ENCODE data around the gene SLC2A9.

The SLC2A9 gene

DNA sequence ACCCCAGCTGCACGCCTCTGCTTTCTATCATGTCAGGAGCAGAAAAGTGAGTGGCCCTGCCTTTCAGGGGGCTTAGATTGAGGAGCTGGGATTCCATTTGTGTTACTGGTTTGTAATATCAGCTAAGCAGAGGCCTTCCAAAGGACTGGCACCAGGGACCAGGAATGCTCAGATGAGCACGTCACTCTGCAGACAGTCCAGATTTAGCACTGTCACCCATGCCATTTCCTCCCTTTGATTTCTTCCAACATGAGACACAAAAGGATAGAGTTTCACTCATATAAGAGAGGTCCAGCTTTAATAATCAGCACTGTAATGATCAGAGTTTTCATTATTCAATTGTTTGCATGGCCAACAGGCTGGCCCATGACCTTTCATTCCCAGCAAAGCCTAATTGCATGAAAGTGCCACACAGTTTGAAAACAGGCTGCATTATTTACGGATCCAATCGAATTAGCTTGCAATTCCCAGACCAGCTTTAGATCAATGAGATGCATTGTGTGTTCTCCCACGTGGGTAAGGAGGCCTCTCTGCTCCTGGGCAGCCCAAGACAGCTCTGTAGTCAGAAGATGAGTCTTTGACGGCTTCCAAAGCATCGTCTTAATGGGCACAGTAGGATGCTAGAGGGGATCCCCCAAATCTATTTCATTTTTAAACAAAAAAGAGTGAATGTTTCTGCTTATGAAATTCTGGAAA lies 9.8 kb upstream of the SLC2A9 start:
- ChIA-PET POLR2A (no interaction called here), CTCF (interaction anchor here (0.9 to 5.5 kb wide), 4 partner anchors 11 to 328 kb away, joined by 3 to 30 read pairs (median 14); no protein-coding TSS in a partner anchor)
- TF ChIP-seq, protein P1, sequence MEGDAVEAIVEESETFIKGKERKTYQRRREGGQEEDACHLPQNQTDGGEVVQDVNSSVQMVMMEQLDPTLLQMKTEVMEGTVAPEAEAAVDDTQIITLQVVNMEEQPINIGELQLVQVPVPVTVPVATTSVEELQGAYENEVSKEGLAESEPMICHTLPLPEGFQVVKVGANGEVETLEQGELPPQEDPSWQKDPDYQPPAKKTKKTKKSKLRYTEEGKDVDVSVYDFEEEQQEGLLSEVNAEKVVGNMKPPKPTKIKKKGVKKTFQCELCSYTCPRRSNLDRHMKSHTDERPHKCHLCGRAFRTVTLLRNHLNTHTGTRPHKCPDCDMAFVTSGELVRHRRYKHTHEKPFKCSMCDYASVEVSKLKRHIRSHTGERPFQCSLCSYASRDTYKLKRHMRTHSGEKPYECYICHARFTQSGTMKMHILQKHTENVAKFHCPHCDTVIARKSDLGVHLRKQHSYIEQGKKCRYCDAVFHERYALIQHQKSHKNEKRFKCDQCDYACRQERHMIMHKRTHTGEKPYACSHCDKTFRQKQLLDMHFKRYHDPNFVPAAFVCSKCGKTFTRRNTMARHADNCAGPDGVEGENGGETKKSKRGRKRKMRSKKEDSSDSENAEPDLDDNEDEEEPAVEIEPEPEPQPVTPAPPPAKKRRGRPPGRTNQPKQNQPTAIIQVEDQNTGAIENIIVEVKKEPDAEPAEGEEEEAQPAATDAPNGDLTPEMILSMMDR (IDR thresholded peaks at IDR 0.05; ENCODE audit: control extremely low read depth, extremely low read depth, low read depth, missing control alignments) = no peak
- DNase-seq (ENCODE audit: extremely low spot score) = no peak

DNA sequence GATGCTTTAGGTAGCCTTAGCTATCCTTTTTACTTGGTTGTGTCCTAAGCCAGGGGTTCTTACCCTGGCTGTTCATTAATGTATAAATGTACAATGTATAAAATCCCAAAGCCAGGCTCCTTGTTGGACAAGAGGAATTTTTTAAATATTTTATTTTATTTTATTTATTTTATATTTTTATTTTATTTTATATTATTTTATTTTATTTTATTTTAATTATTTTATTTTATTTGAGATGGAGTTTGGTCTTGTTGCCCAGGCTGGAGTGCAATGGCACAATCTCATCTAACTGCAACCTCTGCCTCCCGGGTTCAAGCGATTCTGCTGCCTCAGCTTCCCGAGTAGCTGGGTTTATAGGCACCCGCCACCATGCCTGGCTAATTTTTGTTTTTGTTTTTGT lies 8.1 kb upstream of the SLC2A9 start:
- no peak for DNase-seq (ENCODE audit: extremely low spot score)
- ChIA-PET CTCF (interaction anchor here (1.6 kb wide), 1 partner anchor 34 kb away, joined by 3 read pairs; no protein-coding TSS in a partner anchor), POLR2A (no interaction called here)
- TF ChIP-seq, protein P1 (IDR thresholded peaks at IDR 0.05; ENCODE audit: control extremely low read depth, extremely low read depth, low read depth, missing control alignments) = no peak

DNA sequence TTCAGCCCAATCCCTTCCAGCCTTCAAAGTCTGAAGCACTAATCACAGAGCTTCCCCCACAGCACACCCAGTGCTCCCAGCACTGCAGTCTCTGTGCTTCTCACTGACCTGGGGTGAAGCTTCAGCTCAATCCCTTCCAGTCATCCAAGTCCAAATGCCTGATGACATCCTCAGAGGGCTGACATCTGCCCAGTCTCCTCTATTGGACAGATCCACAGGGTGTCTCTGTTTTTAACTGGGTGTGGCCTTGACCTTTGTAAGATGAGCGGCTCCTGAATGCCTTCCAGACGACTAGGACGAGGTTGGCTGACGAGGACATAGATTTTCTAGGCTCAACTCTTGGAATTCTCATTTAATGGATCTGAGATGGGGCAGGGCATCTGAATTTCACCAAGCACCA lies 7.6 kb upstream of the SLC2A9 start:
- POLR2A ChIA-PET = no interaction called here
- no peak for DNase-seq (ENCODE audit: extremely low spot score)
- TF ChIP-seq, protein P1 (IDR thresholded peaks at IDR 0.05; ENCODE audit: control extremely low read depth, extremely low read depth, low read depth, missing control alignments) = no peak
- CTCF ChIA-PET = interaction anchor here (1.6 to 2.4 kb wide), 2 partner anchors 15 to 34 kb away, joined by 3 to 13 read pairs; no protein-coding TSS in a partner anchor

DNA sequence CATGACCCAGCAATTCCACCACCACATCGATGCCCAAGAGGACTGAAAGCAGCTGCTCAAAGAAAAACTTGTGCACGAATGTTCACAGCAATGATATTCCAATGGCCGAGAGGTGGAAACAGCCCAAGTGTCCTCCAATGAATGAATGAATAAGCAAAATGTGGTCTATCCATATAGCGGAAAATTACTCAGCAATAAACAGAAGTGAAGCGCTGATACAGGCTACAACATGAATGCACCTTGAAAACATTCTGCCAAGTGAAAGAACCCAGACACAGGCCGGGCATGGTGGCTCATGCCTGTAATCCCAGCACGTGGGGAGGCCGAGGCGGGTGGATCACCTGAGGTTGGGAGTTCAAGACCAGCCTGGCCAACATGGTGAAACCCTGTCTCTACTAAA lies 5.2 kb upstream of the SLC2A9 start:
- DNase-seq (ENCODE audit: extremely low spot score) = no peak
- POLR2A ChIA-PET = no interaction called here
- TF ChIP-seq, protein P1 (IDR thresholded peaks at IDR 0.05; ENCODE audit: control extremely low read depth, extremely low read depth, low read depth, missing control alignments) = no peak
- CTCF ChIA-PET = interaction anchor here (0.8 to 1.2 kb wide), 2 partner anchors 9 to 11 kb away, joined by 3 to 7 read pairs; no protein-coding TSS in a partner anchor

DNA sequence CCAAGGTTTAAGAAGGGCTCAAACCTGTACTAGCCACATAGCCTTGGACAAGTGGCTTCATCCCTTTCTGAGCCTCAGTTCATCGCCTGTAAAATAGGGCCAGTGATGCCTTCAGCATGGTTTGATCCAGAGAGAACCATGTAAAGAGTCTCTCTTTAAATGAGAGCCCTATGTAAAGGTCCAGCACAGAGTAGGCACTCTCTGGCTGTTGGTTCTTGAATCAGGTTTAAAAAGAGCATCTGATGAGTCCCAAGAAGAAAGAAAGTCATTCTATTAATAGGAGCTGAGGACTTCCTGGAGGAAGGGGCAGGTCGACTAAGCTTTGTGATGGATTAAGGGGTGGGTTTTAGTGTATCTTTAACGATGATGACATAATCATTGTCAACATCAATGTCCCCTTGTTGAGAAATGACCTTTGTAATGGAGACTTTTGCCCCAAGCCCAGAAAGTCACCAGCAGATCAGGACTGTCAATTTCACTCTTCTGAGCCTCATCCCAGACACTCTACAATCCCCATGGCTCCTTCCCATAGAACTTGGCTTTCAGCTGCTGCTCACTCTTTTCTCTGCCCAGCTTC lies 4.0 kb upstream of the SLC2A9 start:
- ChIA-PET POLR2A (no interaction called here), CTCF (interaction anchor here (0.8 to 2.7 kb wide), 5 partner anchors 10 to 322 kb away, joined by 3 to 19 read pairs (median 5); no protein-coding TSS in a partner anchor)
- DNase-seq (ENCODE audit: extremely low spot score) = no peak
- TF ChIP-seq, protein P1 (IDR thresholded peaks at IDR 0.05; ENCODE audit: control extremely low read depth, extremely low read depth, low read depth, missing control alignments) = no peak

DNA sequence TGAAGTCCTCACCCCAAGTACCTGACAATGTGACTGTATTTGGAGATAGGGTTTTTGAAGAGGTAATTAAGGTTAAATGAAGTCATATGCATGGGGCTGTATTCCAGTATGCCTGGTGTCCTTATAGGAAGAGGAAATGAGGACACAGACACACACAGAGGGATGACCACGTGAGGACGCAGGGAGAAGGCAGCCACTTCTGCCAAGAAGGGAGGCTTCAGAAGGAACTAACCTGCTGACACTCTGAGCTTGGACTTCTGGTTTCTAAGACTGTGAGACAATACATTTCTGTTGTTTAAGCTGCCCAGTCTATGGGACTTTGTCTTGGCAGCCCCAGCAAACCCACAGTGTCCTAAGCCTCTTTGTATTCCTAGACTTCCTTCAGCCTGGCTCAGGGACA lies 3.0 kb upstream of the SLC2A9 start:
- ChIA-PET CTCF (interaction anchor here (1.4 to 2.7 kb wide), 4 partner anchors 10 to 259 kb away, joined by 3 to 19 read pairs (median 5); no protein-coding TSS in a partner anchor), POLR2A (no interaction called here)
- DNase-seq (ENCODE audit: extremely low spot score) = no peak
- TF ChIP-seq, protein P1 (IDR thresholded peaks at IDR 0.05; ENCODE audit: control extremely low read depth, extremely low read depth, low read depth, missing control alignments) = no peak
